SK-N-SH (cell line): ENCODE results near the gene WDR91. TPM values are rescaled to one million over a fixed set of nuclear protein-coding genes. Genes with fewer than 3 reads are reported as not detected.

ENCODE experiments used
- CTCF ChIA-PET: fragments of 300-600, 350-600 bp; formaldehyde crosslinking; extraction: SDS; loops from one replicate; lab custom pipeline; 2021; lab: Yijun Ruan, JAX
- POLR2A ChIA-PET: fragments of 350-600 bp; sonication (Branson Sonifier 250); formaldehyde crosslinking; extraction: SDS; loops from one replicate; lab custom pipeline; 2020; ENCODE audit warnings: antibody characterized with exemption, inconsistent platforms; lab: Yijun Ruan, JAX
- DNase-seq: peaks from one replicate; pipeline ENCODE4 v3.0.0; 2012
- H2AFZ ChIP-seq: fragments of 200-600 bp; sonication (generic); 2 replicates; pipeline ENCODE4 v1.8.1; 2016; ENCODE audit warnings: antibody characterized with exemption, mild to moderate bottlenecking, low read depth
- H3F3A ChIP-seq: fragments of 200-600 bp; sonication (generic); replicated peaks from 2 replicates; pipeline ENCODE3; 2016; ENCODE audit warnings: antibody characterized with exemption, mild to moderate bottlenecking; ENCODE audit not compliant: insufficient read depth
- H3K27ac ChIP-seq, 2 experiments: fragments of 200-500 bp in 1 of 2; fragments of 200-600 bp in 1 of 2; sonication (Bioruptor generic) in 1 of 2; sonication (generic), shearing (Covaris generic) in 1 of 2; 2 replicates each; pipeline versions ENCODE4 v1.5.1 to v1.6.1; 2014 to 2016; ENCODE audit warnings: low read depth in 2 of 2, inconsistent platforms in 1 of 2, low read length in 1 of 2, mild to moderate bottlenecking in 1 of 2, mixed read lengths in 1 of 2
- H3K27me3 ChIP-seq: fragments of 200-600 bp; sonication (generic), shearing (Covaris generic); 2 replicates; pipeline ENCODE4 v1.6.1; 2016; ENCODE audit warnings: mixed run types; ENCODE audit not compliant: insufficient read depth
- H3K36me3 ChIP-seq, 2 experiments: fragments of 200-500 bp in 1 of 2; fragments of 200-600 bp in 1 of 2; sonication (Bioruptor generic) in 1 of 2; sonication (generic) in 1 of 2; replicated peaks in 1 of 2; 2 replicates each; pipeline versions ENCODE3 to v1.5.1; 2014 to 2016; ENCODE audit warnings: low read length in 1 of 2, mild to moderate bottlenecking in 1 of 2; ENCODE audit not compliant: insufficient read depth in 2 of 2, control insufficient read depth in 1 of 2
- H3K4me1 ChIP-seq, 2 experiments: fragments of 200-500 bp in 1 of 2; fragments of 200-600 bp in 1 of 2; sonication (Bioruptor generic) in 1 of 2; sonication (generic), shearing (Covaris generic) in 1 of 2; 2 replicates each; pipeline versions ENCODE4 v1.5.1 to v1.6.1; 2014 to 2016; ENCODE audit warnings: low read depth in 1 of 2, low read length in 1 of 2, mixed run types in 1 of 2; ENCODE audit not compliant: insufficient read depth in 2 of 2, control insufficient read depth in 1 of 2
- H3K4me2 ChIP-seq: fragments of 200-600 bp; sonication (generic), shearing (Covaris generic); 2 replicates; pipeline ENCODE4 v1.6.1; 2017; ENCODE audit warnings: mixed run types
- H3K4me3 ChIP-seq, 2 experiments: fragments of 200-500 bp in 1 of 2; fragments of 200-600 bp in 1 of 2; sonication (Bioruptor generic) in 1 of 2; sonication (generic), shearing (Covaris generic) in 1 of 2; 2 replicates each; pipeline versions ENCODE4 v1.5.1 to v1.8.1; 2014 to 2016; ENCODE audit warnings: low read depth in 2 of 2, inconsistent platforms in 1 of 2, low read length in 1 of 2, mild to moderate bottlenecking in 1 of 2, mixed read lengths in 1 of 2, moderate library complexity in 1 of 2
- H3K79me2 ChIP-seq: fragments of 200-600 bp; sonication (generic); 2 replicates; pipeline ENCODE4 v1.8.1; 2017; ENCODE audit warnings: mild to moderate bottlenecking; ENCODE audit not compliant: insufficient read depth
- H3K9ac ChIP-seq: fragments of 200-600 bp; sonication (generic); 2 replicates; pipeline ENCODE4 v1.6.1; 2017; ENCODE audit warnings: mixed run types
- H3K9me2 ChIP-seq: fragments of 200-600 bp; sonication (generic); 2 replicates; pipeline ENCODE4 v1.6.1; 2017; ENCODE audit warnings: mixed run types
- H3K9me3 ChIP-seq: fragments of 200-600 bp; sonication (generic); 2 replicates; pipeline ENCODE4 v1.6.1; 2017; ENCODE audit warnings: mixed run types, mild to moderate bottlenecking, moderate library complexity
- H4K20me1 ChIP-seq: fragments of 200-600 bp; sonication (generic); 2 replicates; pipeline ENCODE4 v1.6.1; 2017; ENCODE audit warnings: mild to moderate bottlenecking, mixed run types; ENCODE audit not compliant: insufficient read depth
- ELF1 ChIP-seq: IDR thresholded peaks from 2 replicates; pipeline ENCODE4 v1.4.0; 2012
- GATA2 ChIP-seq: sonication (generic); formaldehyde crosslinking; IDR thresholded peaks from 2 replicates; pipeline ENCODE4 v1.5.0; 2020; ENCODE audit warnings: mild to moderate bottlenecking, missing genetic modification reagents
- JUND ChIP-seq: IDR thresholded peaks from 2 replicates; pipeline ENCODE4 v1.4.0; 2012
- MAX ChIP-seq: IDR thresholded peaks from 2 replicates; pipeline ENCODE4 v1.4.0; 2012; ENCODE audit warnings: low read depth
- NFIC ChIP-seq: IDR thresholded peaks from 2 replicates; pipeline ENCODE4 v1.4.0; 2012; ENCODE audit warnings: borderline replicate concordance
- NRF1 ChIP-seq: IDR thresholded peaks from 2 replicates; pipeline ENCODE4 v1.6.1; 2012; ENCODE audit warnings: low read depth, mild to moderate bottlenecking, low read length
- PBX3 ChIP-seq: IDR thresholded peaks from 2 replicates; pipeline ENCODE4; 2012
- REST ChIP-seq: IDR thresholded peaks from 2 replicates; pipeline ENCODE4 v1.6.1; 2012; ENCODE audit warnings: mild to moderate bottlenecking, low read depth, low read length, moderate library complexity
- RFX5 ChIP-seq: IDR thresholded peaks from 2 replicates; pipeline ENCODE4 v1.6.1; 2012; ENCODE audit warnings: mild to moderate bottlenecking, improper control_type of control experiment, low read length
- ZBTB33 ChIP-seq: IDR thresholded peaks from 2 replicates; pipeline ENCODE4 v1.4.0; 2012; ENCODE audit warnings: low read depth, borderline replicate concordance
- WGBS: methylation state at CpG from one replicate; pipeline ENCODE4 v1.1.6; 2017; ENCODE audit warnings: low lambda C conversion rate; 5-methylcytosine and 5-hydroxymethylcytosine counted together
- polyA plus RNA-seq, 3 experiments: library from polyadenylated mRNA; depleted of rRNA; stranded (reverse); fragments of >200 nt; gene quantifications; 2 replicates each; pipeline ENCODE4 v1.2.3, GENCODE V29; 2012

Gene WDR91
- polyA plus RNA-seq, 1 of the 3 experiments (the other 2 are of a cell fraction) = 8.4 TPM

GRCh38 chr7:135201350-135201749, 10.0 kb downstream of the WDR91 start:
- Histone ChIP-seq H2AFZ (no peak overlapping the region), H3K27me3 (no peaks in the 10 kb centered on the region), H3F3A (no peaks in the 10 kb centered on the region), H3K9me3 (no peaks in the 10 kb centered on the region), H3K9ac (no peak overlapping the region), H3K4me2 (no peak overlapping the region), H3K4me3 (no peak overlapping the region), H3K36me3 (peaks cover 4 to 54% of the 10 kb centered on the region in 2 experiments), H3K4me1 (peaks cover 0 to 13% of the 10 kb centered on the region in 2 experiments; a peak in 2 of 4 replicates), H3K27ac (no peak overlapping the region), H4K20me1 (no peaks in the 10 kb centered on the region), H3K9me2 (no peaks in the 10 kb centered on the region), H3K79me2 (no peaks in the 10 kb centered on the region)
- no peak for TF ChIP-seq GATA2 (CRISPR knock-in tag)
- no peak for TF ChIP-seq NRF1
- TF ChIP-seq MAX = no peak
- no peak for TF ChIP-seq NFIC
- no peak for TF ChIP-seq PBX3
- 56% methylated on average over 2 of the region's 2 CpGs for WGBS
- ChIA-PET POLR2A (no interaction called here), CTCF (interaction anchor here (1.5 to 1.6 kb wide), 2 partner anchors 10 to 21 kb away, joined by 6 to 7 read pairs; partner anchors contain the start of gene WDR91)
- no peak for DNase-seq

- POLR2A ChIA-PET = no interaction called here
- no peak overlapping the region for H3K4me3 ChIP-seq
- 69% methylated on average over 3 of the region's 3 CpGs for WGBS
- no peaks in the 10 kb centered on the region for H3K27me3 ChIP-seq
- no peak overlapping the region; a peak in 1 of 4 replicates for H3K27ac ChIP-seq
- no peak overlapping the region for H2AFZ ChIP-seq
- H3K9me3 ChIP-seq = no peaks in the 10 kb centered on the region
- H3K4me2 ChIP-seq = no peak overlapping the region
- no peaks in the 10 kb centered on the region for H3K9me2 ChIP-seq
- DNase-seq = no peak
- H4K20me1 ChIP-seq = no peaks in the 10 kb centered on the region
- H3K9ac ChIP-seq = no peak overlapping the region
- peaks cover 0 to 13% of the 10 kb centered on the region in 2 experiments; a peak in 2 of 4 replicates for H3K4me1 ChIP-seq
- TF ChIP-seq JUND (no peak), NFIC (no peak), ELF1 (no peak), REST (no peak), RFX5 (no peak), ZBTB33 (no peak)
- TF ChIP-seq, all 33 proteins: peak for 0
- CTCF ChIA-PET = no interaction called here
- Histone ChIP-seq H3F3A (no peaks in the 10 kb centered on the region), H3K36me3 (peaks cover 4 to 55% of the 10 kb centered on the region in 2 experiments), H3K79me2 (no peaks in the 10 kb centered on the region)
Observed at GRCh38 chr7:135200821-135201331, 10.4 kb downstream of the WDR91 start.
